GM18867 (cell line): ENCODE measurements around the gene HDHD5.

Source experiments
- ATAC-seq: cut with Tn5 transposase; IDR thresholded peaks from one replicate; pipeline ENCODE4 v1.9.1; 2021; ENCODE audit warnings: mild to moderate bottlenecking, moderate library complexity; ENCODE audit not compliant: unreplicated experiment

HDHD5 gene

GRCh38 chr22:17108256-17109112 is 50.6 kb downstream of the HDHD5 start:
- ATAC-seq, result no peak

- no peak for ATAC-seq
These were observed 51.6 kb downstream of the HDHD5 start for GRCh38 chr22:17107547-17107810.

GRCh38 chr22:17106785-17107546 is 52.1 kb downstream of the HDHD5 start:
- ATAC-seq, result no peak

GRCh38 chr22:17106161-17106784 is 52.8 kb downstream of the HDHD5 start:
- ATAC-seq, result no peak

- no peak for ATAC-seq
These were observed 53.6 kb downstream of the HDHD5 start for GRCh38 chr22:17105143-17106129.

GRCh38 chr22:17104336-17104935 is 54.6 kb downstream of the HDHD5 start:
- ATAC-seq, result no peak

GRCh38 chr22:17103351-17103750 is 55.7 kb downstream of the HDHD5 start:
- ATAC-seq, result no peak

- ATAC-seq, result no peak
These were observed 56.8 kb downstream of the HDHD5 start for GRCh38 chr22:17102297-17102667.

GRCh38 chr22:17101475-17102296 is 57.4 kb downstream of the HDHD5 start:
- no peak for ATAC-seq

- ATAC-seq, result no peak
These were observed 58.5 kb downstream of the HDHD5 start for GRCh38 chr22:17100621-17101020.

- no peak for ATAC-seq
These were observed 60.7 kb downstream of the HDHD5 start for GRCh38 chr22:17098379-17098819.

GRCh38 chr22:17097701-17098100 is 61.4 kb downstream of the HDHD5 start:
- no peak for ATAC-seq

GRCh38 chr22:17097062-17097461 is 62.0 kb downstream of the HDHD5 start:
- ATAC-seq, result no peak

GRCh38 chr22:17096071-17096470 is 63.0 kb downstream of the HDHD5 start:
- ATAC-seq, result no peak

GRCh38 chr22:17095538-17095937 is 63.5 kb downstream of the HDHD5 start:
- no peak for ATAC-seq

GRCh38 chr22:17093081-17093480 is 66.0 kb downstream of the HDHD5 start:
- ATAC-seq, result no peak

GRCh38 chr22:17091851-17092250 is 67.2 kb downstream of the HDHD5 start:
- no peak for ATAC-seq

GRCh38 chr22:17090550-17090949 is 68.5 kb downstream of the HDHD5 start:
- ATAC-seq, result no peak
